HepG2 (cell line): ENCODE results near the gene LDAH. TPM values are rescaled to one million over a fixed set of nuclear protein-coding genes. Genes with fewer than 3 reads are reported as not detected.

Experiments
- ATF7-NPFF ChIP-seq: sonication (generic); formaldehyde crosslinking; IDR thresholded peaks from 2 replicates; pipeline ENCODE4 v1.8.1; 2023; ENCODE audit warnings: mild to moderate bottlenecking, low read depth, missing genetic modification reagents, moderate library complexity
- BCL6 ChIP-seq: IDR thresholded peaks from 2 replicates; pipeline ENCODE4 v1.6.1; 2016; ENCODE audit warnings: missing genetic modification reagents, missing compliant biosample characterization
- CEBPG ChIP-seq: IDR thresholded peaks from 2 replicates; pipeline ENCODE4 v1.6.1; 2016
- DNMT1 ChIP-seq: sonication (generic); formaldehyde crosslinking; IDR thresholded peaks from 2 replicates; pipeline ENCODE4 v1.5.1; 2020; ENCODE audit warnings: mild to moderate bottlenecking, missing genetic modification reagents
- FOXA3 ChIP-seq: IDR thresholded peaks from 2 replicates; pipeline ENCODE4 v1.6.1; 2016; ENCODE audit warnings: missing genetic modification reagents, missing compliant biosample characterization
- GATAD2A ChIP-seq: IDR thresholded peaks from 2 replicates; pipeline ENCODE4 v1.6.1; 2016
- KMT2B ChIP-seq: IDR thresholded peaks from 2 replicates; pipeline ENCODE4 v1.6.1; 2016; ENCODE audit warnings: missing genetic modification reagents, missing compliant biosample characterization
- NFAT5 ChIP-seq: sonication (generic); formaldehyde crosslinking; IDR thresholded peaks from 2 replicates; pipeline ENCODE4 v1.4.0; 2020; ENCODE audit warnings: missing genetic modification reagents
- PATZ1 ChIP-seq: sonication (generic); formaldehyde crosslinking; IDR thresholded peaks from 2 replicates; pipeline ENCODE4 v1.4.0; 2020; ENCODE audit warnings: missing genetic modification reagents
- PAX8 ChIP-seq: sonication (generic); formaldehyde crosslinking; IDR thresholded peaks from 2 replicates; pipeline ENCODE4 v1.8.0; 2022; ENCODE audit warnings: mild to moderate bottlenecking, missing genetic modification reagents, borderline replicate concordance
- SMC3 ChIP-seq: IDR thresholded peaks from 2 replicates; pipeline ENCODE4 v1.6.1; 2011; ENCODE audit warnings: low read length, improper control_type of control experiment
- STAG1 ChIP-seq: sonication (generic); formaldehyde crosslinking; IDR thresholded peaks from 2 replicates; pipeline ENCODE4 v1.4.0; 2020; ENCODE audit warnings: missing genetic modification reagents
- ZBTB25 ChIP-seq: IDR thresholded peaks from 2 replicates; pipeline ENCODE4 v1.6.1; 2018; ENCODE audit warnings: missing genetic modification reagents
- ZIK1 ChIP-seq: sonication (generic); formaldehyde crosslinking; IDR thresholded peaks from 2 replicates; pipeline ENCODE4 v1.5.0; 2020; ENCODE audit warnings: mild to moderate bottlenecking, low read depth, missing genetic modification reagents, borderline replicate concordance
- ZNF724P ChIP-seq: sonication (generic); formaldehyde crosslinking; IDR thresholded peaks from 2 replicates; pipeline ENCODE4 v1.8.0; 2022; ENCODE audit warnings: missing genetic modification reagents, borderline replicate concordance
- polyA plus RNA-seq, 8 experiments: library from polyadenylated mRNA; depleted of rRNA in 3 of 8; stranded (reverse) in 7 of 8; unstranded in 1 of 8; fragments of >200 nt; fragmentation: Illumina TruSeq in 4 of 8; extraction: Trizol in 4 of 8; gene quantifications; 2 replicates each; pipeline versions ENCODE4 v1.2.1 to v1.2.3, GENCODE V29; 2011 to 2016; ENCODE audit warnings: low read depth in 4 of 8, missing spikeins in 1 of 8, mixed read lengths in 1 of 8; ENCODE audit not compliant: insufficient read depth in 1 of 8
- total RNA-seq, 5 experiments: library from RNA; depleted of rRNA; stranded (reverse); fragments of >200 nt; fragmentation: Illumina TruSeq; extraction: Trizol; gene quantifications; 2 replicates each; pipeline ENCODE4 v1.2.3, GENCODE V29; 2016; ENCODE audit warnings: low read depth in 1 of 5
- TF ChIP-seq, protein P1 (sequence below): sonication (generic); formaldehyde crosslinking; IDR thresholded peaks from 2 replicates; pipeline ENCODE4 v1.4.0; 2020; ENCODE audit warnings: mild to moderate bottlenecking, missing genetic modification reagents

The LDAH gene
- total and polyA plus RNA-seq, 2 of the 13 experiments (the other 11 are each of a cell fraction or from before 2014, with no cell fraction given): 28.8 to 46.2 TPM

GRCh38 chr2:20676353-20677215 lies 146.3 kb downstream of the LDAH start (continued):
- TF ChIP-seq ZBTB25 (CRISPR knock-in tag) (peak; percentile 89; the same call in 1 of the 2 replicates), PAX8 (no peak), SMC3 (peak; percentile 99), NFAT5 (no peak), PATZ1 (peak; percentile 91), KMT2B (CRISPR knock-in tag) (peak; percentile 83), BCL6 (peak; percentile 75; the same call in 1 of the 2 replicates), FOXA3 (peak; percentile 88), STAG1 (peak; percentile 95), ZIK1 (CRISPR knock-in tag) (no peak), GATAD2A (peak; percentile 95), DNMT1 (CRISPR knock-in tag) (peak; percentile 14; the same call in 1 of the 2 replicates), CEBPG (CRISPR knock-in tag) (peak; percentile 99), ZNF724P (CRISPR knock-in tag) (0 out of 2 replicates have a peak, but pooled peaks have one; percentile 68), ATF7-NPFF (peak; percentile 64)
- TF ChIP-seq, protein P1, sequence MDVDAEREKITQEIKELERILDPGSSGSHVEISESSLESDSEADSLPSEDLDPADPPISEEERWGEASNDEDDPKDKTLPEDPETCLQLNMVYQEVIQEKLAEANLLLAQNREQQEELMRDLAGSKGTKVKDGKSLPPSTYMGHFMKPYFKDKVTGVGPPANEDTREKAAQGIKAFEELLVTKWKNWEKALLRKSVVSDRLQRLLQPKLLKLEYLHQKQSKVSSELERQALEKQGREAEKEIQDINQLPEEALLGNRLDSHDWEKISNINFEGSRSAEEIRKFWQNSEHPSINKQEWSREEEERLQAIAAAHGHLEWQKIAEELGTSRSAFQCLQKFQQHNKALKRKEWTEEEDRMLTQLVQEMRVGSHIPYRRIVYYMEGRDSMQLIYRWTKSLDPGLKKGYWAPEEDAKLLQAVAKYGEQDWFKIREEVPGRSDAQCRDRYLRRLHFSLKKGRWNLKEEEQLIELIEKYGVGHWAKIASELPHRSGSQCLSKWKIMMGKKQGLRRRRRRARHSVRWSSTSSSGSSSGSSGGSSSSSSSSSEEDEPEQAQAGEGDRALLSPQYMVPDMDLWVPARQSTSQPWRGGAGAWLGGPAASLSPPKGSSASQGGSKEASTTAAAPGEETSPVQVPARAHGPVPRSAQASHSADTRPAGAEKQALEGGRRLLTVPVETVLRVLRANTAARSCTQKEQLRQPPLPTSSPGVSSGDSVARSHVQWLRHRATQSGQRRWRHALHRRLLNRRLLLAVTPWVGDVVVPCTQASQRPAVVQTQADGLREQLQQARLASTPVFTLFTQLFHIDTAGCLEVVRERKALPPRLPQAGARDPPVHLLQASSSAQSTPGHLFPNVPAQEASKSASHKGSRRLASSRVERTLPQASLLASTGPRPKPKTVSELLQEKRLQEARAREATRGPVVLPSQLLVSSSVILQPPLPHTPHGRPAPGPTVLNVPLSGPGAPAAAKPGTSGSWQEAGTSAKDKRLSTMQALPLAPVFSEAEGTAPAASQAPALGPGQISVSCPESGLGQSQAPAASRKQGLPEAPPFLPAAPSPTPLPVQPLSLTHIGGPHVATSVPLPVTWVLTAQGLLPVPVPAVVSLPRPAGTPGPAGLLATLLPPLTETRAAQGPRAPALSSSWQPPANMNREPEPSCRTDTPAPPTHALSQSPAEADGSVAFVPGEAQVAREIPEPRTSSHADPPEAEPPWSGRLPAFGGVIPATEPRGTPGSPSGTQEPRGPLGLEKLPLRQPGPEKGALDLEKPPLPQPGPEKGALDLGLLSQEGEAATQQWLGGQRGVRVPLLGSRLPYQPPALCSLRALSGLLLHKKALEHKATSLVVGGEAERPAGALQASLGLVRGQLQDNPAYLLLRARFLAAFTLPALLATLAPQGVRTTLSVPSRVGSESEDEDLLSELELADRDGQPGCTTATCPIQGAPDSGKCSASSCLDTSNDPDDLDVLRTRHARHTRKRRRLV: 0 out of 2 replicates have a peak, but pooled peaks have one; percentile 55
